H54 (cell line): Measurements from ENCODE around the gene EIF3K.

Source experiments
- DNase-seq: peaks from one replicate; pipeline ENCODE4 v3.0.0; 2011; ENCODE audit warnings: low spot score, mixed read lengths; ENCODE audit not compliant: insufficient read length
- FAIRE-seq: peaks from 3 replicates; lab custom pipeline; 2011; peaks lifted over from hg19 to GRCh38; lab: Jason Lieb, UNC
- POLR2A ChIP-seq: IDR thresholded peaks from 2 replicates; pipeline ENCODE4 v1.6.1; 2011; ENCODE audit warnings: low read depth, mild to moderate bottlenecking, low read length

The EIF3K gene

GRCh38 chr19:38649305-38650171 is 30.6 kb downstream of the EIF3K start:
- no peak for FAIRE-seq
- TF ChIP-seq POLR2A = no peak
- no peak for DNase-seq

- TF ChIP-seq POLR2A = no peak
- DNase-seq (no peak), FAIRE-seq (no peak)
Observed at GRCh38 chr19:38650172-38650775, 31.3 kb downstream of the EIF3K start.

GRCh38 chr19:38650911-38651584 is 32.1 kb downstream of the EIF3K start:
- FAIRE-seq = peak; percentile 30
- TF ChIP-seq POLR2A = no peak
- DNase-seq = no peak

GRCh38 chr19:38653028-38653571 is 34.1 kb downstream of the EIF3K start:
- no peak for TF ChIP-seq POLR2A
- DNase-seq = no peak
- FAIRE-seq = no peak

- FAIRE-seq (no peak), DNase-seq (no peak)
Observed at GRCh38 chr19:38654628-38655055, 35.7 kb downstream of the EIF3K start.

GRCh38 chr19:38655148-38655824 is 36.3 kb downstream of the EIF3K start:
- TF ChIP-seq POLR2A = no peak
- no peak for FAIRE-seq
- no peak for DNase-seq

More at GRCh38 chr19:38654628-38655055, 35.7 kb downstream of the EIF3K start:
- TF ChIP-seq POLR2A = no peak

- no peak for DNase-seq
- TF ChIP-seq POLR2A = no peak
- FAIRE-seq = no peak
Observed at GRCh38 chr19:38656171-38656981, 37.4 kb downstream of the EIF3K start.

GRCh38 chr19:38657633-38658222 is 38.7 kb downstream of the EIF3K start:
- FAIRE-seq (peak; percentile 74), DNase-seq (no peak)
- no peak for TF ChIP-seq POLR2A

- no peak for DNase-seq
- peak; percentile 89 for FAIRE-seq
- TF ChIP-seq POLR2A = no peak
Observed at GRCh38 chr19:38658462-38659306, 39.7 kb downstream of the EIF3K start.

- DNase-seq (no peak), FAIRE-seq (no peak)
- no peak for TF ChIP-seq POLR2A
Observed at GRCh38 chr19:38660724-38661123, 41.7 kb downstream of the EIF3K start.

GRCh38 chr19:38661136-38661535 is 42.1 kb downstream of the EIF3K start:
- DNase-seq (no peak), FAIRE-seq (no peak)
- no peak for TF ChIP-seq POLR2A

- DNase-seq (no peak), FAIRE-seq (no peak)
- TF ChIP-seq POLR2A = no peak
Observed at GRCh38 chr19:38661996-38662395, 43.0 kb downstream of the EIF3K start.
